SK-N-MC (cell line): ENCODE measurements around the gene MMP14.

Experiments used
- EZH2 ChIP-seq: fragments of 200-600 bp; sonication (generic); IDR thresholded peaks from one replicate; pipeline ENCODE4 v1.6.1; 2017; ENCODE audit warnings: antibody characterized with exemption
- FOXP2 ChIP-seq: optimal IDR thresholded peaks from 2 replicates; pipeline ENCODE3; 2011; ENCODE audit warnings: mild to moderate bottlenecking, moderate library complexity; ENCODE audit not compliant: insufficient read depth; ENCODE audit errors: extremely low read length, control extremely low read depth
- POLR2AphosphoS5 ChIP-seq: IDR thresholded peaks from 2 replicates; pipeline ENCODE4 v1.6.1; 2012; ENCODE audit warnings: mild to moderate bottlenecking, low read depth, low read length, borderline replicate concordance

GRCh38 chr14:22852599-22852939 is 16.2 kb downstream of the MMP14 start:
- TF ChIP-seq EZH2 (no peak), POLR2AphosphoS5 (no peak), FOXP2 (no peak)
